Lower leg skin (tissue), 3 donors: ENCODE results near the gene ENOX1.

Experiments used
- POLR2A ChIP-seq, 2 donors: fragments of 450-650 bp; IDR thresholded peaks; one replicate each; pipeline ENCODE4 v1.6.1; 2016 to 2017; ENCODE audit warnings: antibody characterized with exemption in 2 of 2, mild to moderate bottlenecking in 1 of 2, moderate library complexity in 1 of 2
- TF ChIP-seq, protein P1 (sequence below), 3 donors: fragments of 450-650 bp; IDR thresholded peaks; one replicate each; pipeline ENCODE4 v1.5.1; 2016; ENCODE audit warnings: antibody characterized with exemption in 3 of 3, mild to moderate bottlenecking in 3 of 3, moderate library complexity in 2 of 3

DNA sequence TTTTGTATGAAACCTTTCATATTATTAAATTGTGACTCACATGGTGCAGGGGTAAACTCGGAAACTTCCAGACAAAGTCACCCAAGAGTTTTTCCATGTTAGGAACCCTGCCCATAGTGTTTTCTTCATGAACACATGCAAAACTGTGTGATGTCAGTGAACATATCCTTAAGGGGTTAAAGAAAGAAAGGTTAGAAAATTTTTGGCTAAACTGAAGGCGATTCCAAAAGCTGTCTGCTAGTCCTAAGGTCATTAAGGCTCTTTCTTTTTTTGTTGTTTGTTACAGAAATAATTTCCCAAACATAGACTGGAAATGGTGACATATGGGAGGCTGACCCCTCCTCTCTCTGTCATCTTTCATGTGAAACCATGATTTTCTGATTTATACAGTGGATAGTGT, 491.5 kb downstream of the ENOX1 start:
- TF ChIP-seq, protein P1, sequence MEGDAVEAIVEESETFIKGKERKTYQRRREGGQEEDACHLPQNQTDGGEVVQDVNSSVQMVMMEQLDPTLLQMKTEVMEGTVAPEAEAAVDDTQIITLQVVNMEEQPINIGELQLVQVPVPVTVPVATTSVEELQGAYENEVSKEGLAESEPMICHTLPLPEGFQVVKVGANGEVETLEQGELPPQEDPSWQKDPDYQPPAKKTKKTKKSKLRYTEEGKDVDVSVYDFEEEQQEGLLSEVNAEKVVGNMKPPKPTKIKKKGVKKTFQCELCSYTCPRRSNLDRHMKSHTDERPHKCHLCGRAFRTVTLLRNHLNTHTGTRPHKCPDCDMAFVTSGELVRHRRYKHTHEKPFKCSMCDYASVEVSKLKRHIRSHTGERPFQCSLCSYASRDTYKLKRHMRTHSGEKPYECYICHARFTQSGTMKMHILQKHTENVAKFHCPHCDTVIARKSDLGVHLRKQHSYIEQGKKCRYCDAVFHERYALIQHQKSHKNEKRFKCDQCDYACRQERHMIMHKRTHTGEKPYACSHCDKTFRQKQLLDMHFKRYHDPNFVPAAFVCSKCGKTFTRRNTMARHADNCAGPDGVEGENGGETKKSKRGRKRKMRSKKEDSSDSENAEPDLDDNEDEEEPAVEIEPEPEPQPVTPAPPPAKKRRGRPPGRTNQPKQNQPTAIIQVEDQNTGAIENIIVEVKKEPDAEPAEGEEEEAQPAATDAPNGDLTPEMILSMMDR (IDR thresholded peaks at IDR 0.05) = no peak
- TF ChIP-seq POLR2A (IDR thresholded peaks at IDR 0.05) = no peak
